OCI-LY3 (cell line): ENCODE results near the gene IQGAP2.

ENCODE experiments used
- CTCF ChIP-seq: fragments of 200-600, 300-600 bp; sonication (generic); IDR thresholded peaks from 2 replicates; pipeline ENCODE4 v1.5.1; 2014; ENCODE audit warnings: antibody characterized with exemption, low read length, low read depth
- EZH2phosphoT487 ChIP-seq: fragments of 200-600 bp; shearing (Covaris generic); IDR thresholded peaks from 2 replicates; pipeline ENCODE4 v1.6.1; 2018; ENCODE audit warnings: antibody characterized with exemption, mixed run types, low read depth

- TF ChIP-seq CTCF = no peak
- TF ChIP-seq EZH2phosphoT487 = no peak
Observed at GRCh38 chr5:76703707-76704106, 300.6 kb downstream of the IQGAP2 start.
